ENCODE measurements around the gene FICD. TPM values are rescaled to one million over a fixed set of nuclear protein-coding genes. Genes with fewer than 3 reads are reported as not detected.

The FICD gene
- total and polyA plus RNA-seq, 9 of the 15 experiments (the other 6 are each of a cell fraction or from before 2014, with no cell fraction given), result 0.88 to 4.5 (median 1.9) TPM

- peak; percentile 67 for TF ChIP-seq TAF7 (tag; IDR thresholded peaks at IDR 0.05)
- TF ChIP-seq WHSC1 (IDR thresholded peaks at IDR 0.05; ENCODE audit: low read length), result no peak
- no peak for TF ChIP-seq SNRNP70 (optimal IDR thresholded peaks at IDR 0.05; ENCODE audit: low read depth, low read length)
- TF ChIP-seq SREBF2 (CRISPR knock-in tag; IDR thresholded peaks at IDR 0.05), result no peak
- peak; percentile 80 for TF ChIP-seq HCFC1 (IDR thresholded peaks at IDR 0.05; ENCODE audit: low read depth, low read length)
- TF ChIP-seq ZNF431 (CRISPR knock-in tag; IDR thresholded peaks at IDR 0.05), result no peak
- TF ChIP-seq YBX1 (IDR thresholded peaks at IDR 0.05), result no peak
- no peak for TF ChIP-seq ZNF140 (CRISPR knock-in tag; IDR thresholded peaks at IDR 0.05)
- TF ChIP-seq, protein P1, sequence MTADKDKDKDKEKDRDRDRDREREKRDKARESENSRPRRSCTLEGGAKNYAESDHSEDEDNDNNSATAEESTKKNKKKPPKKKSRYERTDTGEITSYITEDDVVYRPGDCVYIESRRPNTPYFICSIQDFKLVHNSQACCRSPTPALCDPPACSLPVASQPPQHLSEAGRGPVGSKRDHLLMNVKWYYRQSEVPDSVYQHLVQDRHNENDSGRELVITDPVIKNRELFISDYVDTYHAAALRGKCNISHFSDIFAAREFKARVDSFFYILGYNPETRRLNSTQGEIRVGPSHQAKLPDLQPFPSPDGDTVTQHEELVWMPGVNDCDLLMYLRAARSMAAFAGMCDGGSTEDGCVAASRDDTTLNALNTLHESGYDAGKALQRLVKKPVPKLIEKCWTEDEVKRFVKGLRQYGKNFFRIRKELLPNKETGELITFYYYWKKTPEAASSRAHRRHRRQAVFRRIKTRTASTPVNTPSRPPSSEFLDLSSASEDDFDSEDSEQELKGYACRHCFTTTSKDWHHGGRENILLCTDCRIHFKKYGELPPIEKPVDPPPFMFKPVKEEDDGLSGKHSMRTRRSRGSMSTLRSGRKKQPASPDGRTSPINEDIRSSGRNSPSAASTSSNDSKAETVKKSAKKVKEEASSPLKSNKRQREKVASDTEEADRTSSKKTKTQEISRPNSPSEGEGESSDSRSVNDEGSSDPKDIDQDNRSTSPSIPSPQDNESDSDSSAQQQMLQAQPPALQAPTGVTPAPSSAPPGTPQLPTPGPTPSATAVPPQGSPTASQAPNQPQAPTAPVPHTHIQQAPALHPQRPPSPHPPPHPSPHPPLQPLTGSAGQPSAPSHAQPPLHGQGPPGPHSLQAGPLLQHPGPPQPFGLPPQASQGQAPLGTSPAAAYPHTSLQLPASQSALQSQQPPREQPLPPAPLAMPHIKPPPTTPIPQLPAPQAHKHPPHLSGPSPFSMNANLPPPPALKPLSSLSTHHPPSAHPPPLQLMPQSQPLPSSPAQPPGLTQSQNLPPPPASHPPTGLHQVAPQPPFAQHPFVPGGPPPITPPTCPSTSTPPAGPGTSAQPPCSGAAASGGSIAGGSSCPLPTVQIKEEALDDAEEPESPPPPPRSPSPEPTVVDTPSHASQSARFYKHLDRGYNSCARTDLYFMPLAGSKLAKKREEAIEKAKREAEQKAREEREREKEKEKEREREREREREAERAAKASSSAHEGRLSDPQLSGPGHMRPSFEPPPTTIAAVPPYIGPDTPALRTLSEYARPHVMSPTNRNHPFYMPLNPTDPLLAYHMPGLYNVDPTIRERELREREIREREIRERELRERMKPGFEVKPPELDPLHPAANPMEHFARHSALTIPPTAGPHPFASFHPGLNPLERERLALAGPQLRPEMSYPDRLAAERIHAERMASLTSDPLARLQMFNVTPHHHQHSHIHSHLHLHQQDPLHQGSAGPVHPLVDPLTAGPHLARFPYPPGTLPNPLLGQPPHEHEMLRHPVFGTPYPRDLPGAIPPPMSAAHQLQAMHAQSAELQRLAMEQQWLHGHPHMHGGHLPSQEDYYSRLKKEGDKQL (CRISPR knock-in tag; IDR thresholded peaks at IDR 0.05; ENCODE audit: borderline replicate concordance), result no peak
- TF ChIP-seq POLR2B (IDR thresholded peaks at IDR 0.05; ENCODE audit: low read depth, partially characterized antibody), result peak; percentile 75
- peak; percentile 75 for TF ChIP-seq ARID4B (CRISPR knock-in tag; IDR thresholded peaks at IDR 0.05)
- no peak for TF ChIP-seq SRSF9 (IDR thresholded peaks at IDR 0.05; ENCODE audit: borderline replicate concordance, low read depth, low read length)
- peak; percentile 51; the same call in 1 of the 2 replicates for TF ChIP-seq EGR1 (conservative IDR thresholded peaks at IDR 0.05)
- peak; percentile 55 for TF ChIP-seq SAP30 (IDR thresholded peaks at IDR 0.05; ENCODE audit: borderline replicate concordance, insufficient read depth, low read depth, low read length, poor library complexity, severe bottlenecking)
- TF ChIP-seq ETS1 (conservative IDR thresholded peaks at IDR 0.05; ENCODE audit: control insufficient read depth, low read depth, low read length), result no peak
- no peak for TF ChIP-seq PRPF4 (IDR thresholded peaks at IDR 0.05; ENCODE audit: insufficient read depth, low read depth, low read length, poor library complexity, severe bottlenecking)
These were observed 47.5 kb downstream of the FICD start, which contains the start of gene ISCU (continued) for GRCh38 chr12:108562348-108563135.

Measured in K562 (cell line).